ENCODE measurements around the gene SLCO2B1. TPM values are rescaled to one million over a fixed set of nuclear protein-coding genes. Genes with fewer than 3 reads are reported as not detected.
A peak's percentile ranks its signal among the peaks of the same experiment; 100 is the strongest.

Gene SLCO2B1
- total RNA-seq, 1 donor from 2014 or later: 14.3 TPM

- intact Hi-C loops (cut with DNase I): loop anchor here (2.0 kb wide), 1 partner anchor 96 kb away; no protein-coding TSS in a partner anchor
- DNase-seq (ENCODE audit: low spot score): peak; percentile 71
Measured at GRCh38 chr11:75240311-75241035, 89.6 kb downstream of the SLCO2B1 start, which contains the start of gene TPBGL. Gene TPBGL (plus strand): TSS chr11:75240774. CDS start chr11:75241050, 276 bp downstream.

GRCh38 chr11:75241036-75241905 is 90.4 kb downstream of the SLCO2B1 start:
- intact Hi-C loops (cut with DNase I): loop anchor here (2.0 kb wide), 1 partner anchor 96 kb away; no protein-coding TSS in a partner anchor

GRCh38 chr11:75241906-75242644 is 91.2 kb downstream of the SLCO2B1 start:
- intact Hi-C loops (cut with DNase I): loop anchor here (2.0 kb wide), 1 partner anchor 97 kb away; no protein-coding TSS in a partner anchor
- no peak for DNase-seq (ENCODE audit: low spot score)

More at GRCh38 chr11:75241036-75241905, 90.4 kb downstream of the SLCO2B1 start:
- peak; percentile 94 for DNase-seq (ENCODE audit: low spot score)

- intact Hi-C loops (cut with DNase I): no loop called here
- peak; percentile 27 for DNase-seq (ENCODE audit: low spot score)
Measured at GRCh38 chr11:75242722-75243600, 92.1 kb downstream of the SLCO2B1 start.

- DNase-seq (ENCODE audit: low spot score): peak; percentile 57
- intact Hi-C loops (cut with DNase I): no loop called here
Measured at GRCh38 chr11:75244052-75244814, 93.3 kb downstream of the SLCO2B1 start.

GRCh38 chr11:75245356-75246005 is 94.6 kb downstream of the SLCO2B1 start:
- intact Hi-C loops (cut with DNase I): loop anchor here (5.0 kb wide), 1 partner anchor 38 kb away; no protein-coding TSS in a partner anchor
- peak; percentile 19 for DNase-seq (ENCODE audit: low spot score)

GRCh38 chr11:75246006-75246670 is 95.2 kb downstream of the SLCO2B1 start:
- peak; percentile 51 for DNase-seq (ENCODE audit: low spot score)
- intact Hi-C loops (cut with DNase I): loop anchor here (5.0 kb wide), 1 partner anchor 39 kb away; no protein-coding TSS in a partner anchor

GRCh38 chr11:75246671-75247350 is 95.9 kb downstream of the SLCO2B1 start:
- DNase-seq (ENCODE audit: low spot score): peak; percentile 22
- intact Hi-C loops (cut with DNase I): loop anchor here (5.0 kb wide), 1 partner anchor 40 kb away; no protein-coding TSS in a partner anchor

GRCh38 chr11:75248924-75249256 is 98.0 kb downstream of the SLCO2B1 start:
- intact Hi-C loops (cut with DNase I): loop anchor here (2.0 to 5.0 kb wide), 4 partner anchors 42 to 320 kb away; no protein-coding TSS in a partner anchor
- DNase-seq (ENCODE audit: low spot score): no peak

GRCh38 chr11:75249704-75250103 is 98.8 kb downstream of the SLCO2B1 start:
- intact Hi-C loops (cut with DNase I): loop anchor here (2.0 to 5.0 kb wide), 4 partner anchors 42 to 321 kb away; no protein-coding TSS in a partner anchor
- peak; percentile 27 for DNase-seq (ENCODE audit: low spot score)

GRCh38 chr11:75254326-75254725 is 103.4 kb downstream of the SLCO2B1 start:
- intact Hi-C loops (cut with DNase I): no loop called here
- no peak for DNase-seq (ENCODE audit: low spot score)

Other genes with a start within 250 kb of the SLCO2B1 start
- 5.2 TPM for gene XRRA1, start 202.0 kb upstream of the SLCO2B1 start, total RNA-seq
- gene SPCS2, start 201.8 kb upstream of the SLCO2B1 start, total RNA-seq: 86.9 TPM
- 9.3 TPM for gene NEU3, start 162.2 kb upstream of the SLCO2B1 start, total RNA-seq
- gene OR2AT4, start 54.2 kb upstream of the SLCO2B1 start, total RNA-seq: not detected
- gene TPBGL, start 89.7 kb downstream of the SLCO2B1 start, total RNA-seq: 0.08 TPM
- 21.4 TPM for gene ARRB1, start 200.6 kb downstream of the SLCO2B1 start, total RNA-seq
- gene RPS3, start 248.4 kb downstream of the SLCO2B1 start, total RNA-seq: 717 TPM